GM13977 (cell line): Measurements from ENCODE around the gene FANCG.

Experiments
- DNase-seq: peaks from one replicate; pipeline ENCODE4 v3.0.0; 2012; ENCODE audit warnings: low spot score
- in situ Hi-C: fragments of 300-500 bp; cut with MboI; formaldehyde crosslinking; loops from one replicate; pipeline ENCODE4 v1.12.0; 2022; ENCODE audit warnings: low sequenced_read_pairs, low pct_unique_long_range_greater_than_20kb, mixed read lengths, inconsistent platforms; ENCODE audit not compliant: unreplicated experiment
- TF ChIP-seq, protein P1 (sequence below): IDR thresholded peaks from 2 replicates; pipeline ENCODE4 v1.5.1; 2012; ENCODE audit warnings: mild to moderate bottlenecking, control low read depth; ENCODE audit not compliant: insufficient read depth; ENCODE audit errors: extremely low read depth, missing control alignments

The FANCG gene

DNA sequence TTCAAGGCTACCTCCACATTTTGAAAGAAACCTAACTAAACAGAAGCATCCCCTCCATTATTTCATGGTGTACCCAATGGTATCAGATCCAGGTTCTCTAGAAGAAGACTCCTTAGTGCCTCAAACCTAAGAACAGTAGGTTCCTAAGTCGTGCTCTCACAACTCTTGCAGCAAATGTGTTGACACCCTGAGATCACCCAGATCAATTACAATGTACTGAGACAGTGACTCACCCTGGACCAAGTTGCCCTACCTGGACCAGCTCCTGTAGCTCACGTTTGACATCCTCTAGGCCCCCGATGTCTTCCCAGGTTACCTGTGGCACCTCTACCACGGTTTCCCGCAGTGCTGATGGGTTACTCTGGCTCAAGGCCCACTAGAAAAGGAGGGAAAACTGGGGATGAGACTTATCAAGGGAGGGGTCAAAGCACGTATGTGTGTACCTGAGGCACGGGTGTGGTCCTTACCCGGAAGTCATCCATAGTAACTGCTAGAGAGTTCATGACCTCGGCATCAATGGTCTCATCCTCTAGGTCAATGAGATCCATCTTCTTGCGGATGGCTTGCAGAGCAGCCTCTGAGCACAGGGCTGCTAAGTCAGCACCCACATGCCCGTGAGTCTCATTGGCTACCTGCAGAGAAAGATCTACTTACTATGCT lies 19.1 kb downstream of the FANCG start:
- in situ Hi-C loops, result no loop called here
- no peak for DNase-seq
- TF ChIP-seq, protein P1, sequence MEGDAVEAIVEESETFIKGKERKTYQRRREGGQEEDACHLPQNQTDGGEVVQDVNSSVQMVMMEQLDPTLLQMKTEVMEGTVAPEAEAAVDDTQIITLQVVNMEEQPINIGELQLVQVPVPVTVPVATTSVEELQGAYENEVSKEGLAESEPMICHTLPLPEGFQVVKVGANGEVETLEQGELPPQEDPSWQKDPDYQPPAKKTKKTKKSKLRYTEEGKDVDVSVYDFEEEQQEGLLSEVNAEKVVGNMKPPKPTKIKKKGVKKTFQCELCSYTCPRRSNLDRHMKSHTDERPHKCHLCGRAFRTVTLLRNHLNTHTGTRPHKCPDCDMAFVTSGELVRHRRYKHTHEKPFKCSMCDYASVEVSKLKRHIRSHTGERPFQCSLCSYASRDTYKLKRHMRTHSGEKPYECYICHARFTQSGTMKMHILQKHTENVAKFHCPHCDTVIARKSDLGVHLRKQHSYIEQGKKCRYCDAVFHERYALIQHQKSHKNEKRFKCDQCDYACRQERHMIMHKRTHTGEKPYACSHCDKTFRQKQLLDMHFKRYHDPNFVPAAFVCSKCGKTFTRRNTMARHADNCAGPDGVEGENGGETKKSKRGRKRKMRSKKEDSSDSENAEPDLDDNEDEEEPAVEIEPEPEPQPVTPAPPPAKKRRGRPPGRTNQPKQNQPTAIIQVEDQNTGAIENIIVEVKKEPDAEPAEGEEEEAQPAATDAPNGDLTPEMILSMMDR, result no peak

DNA sequence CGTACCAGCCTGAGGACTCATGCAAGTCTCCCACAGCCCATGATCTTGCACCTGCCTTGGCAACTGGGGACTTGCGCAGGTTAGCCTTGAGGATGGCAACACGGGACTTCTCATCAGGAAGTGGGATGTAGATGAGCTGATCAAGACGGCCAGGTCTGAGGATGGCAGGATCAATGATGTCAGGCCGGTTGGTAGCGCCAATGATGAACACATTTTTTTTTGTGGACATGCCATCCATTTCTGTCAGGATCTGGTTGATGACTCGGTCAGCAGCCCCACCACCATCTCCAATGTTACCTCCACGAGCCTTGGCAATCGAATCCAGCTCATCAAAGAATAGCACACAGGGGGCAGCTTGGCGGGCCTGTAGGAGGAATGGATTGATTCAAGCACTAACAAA lies 20.3 kb downstream of the FANCG start:
- TF ChIP-seq, protein P1, result no peak
- DNase-seq, result no peak
- in situ Hi-C loops, result loop anchor here (10.0 kb wide), 1 partner anchor 165 kb away; a partner anchor contains a TSS

DNA sequence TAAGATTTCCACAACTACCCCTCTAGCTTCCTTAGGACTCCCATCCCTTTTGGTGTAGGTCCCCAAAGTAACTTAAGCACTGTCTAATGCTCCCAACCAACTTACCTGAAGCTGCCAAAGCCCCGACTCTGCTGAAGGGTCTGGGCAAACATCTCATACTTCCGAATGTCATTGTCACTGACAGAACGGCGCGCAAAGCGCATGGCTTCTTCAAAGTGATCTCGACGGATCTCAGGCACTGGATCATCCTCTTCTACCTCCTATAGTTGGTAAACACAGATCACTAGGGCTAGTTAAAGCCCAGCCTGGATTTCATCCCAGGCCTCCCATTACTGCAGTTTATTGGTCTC lies 22.5 kb downstream of the FANCG start:
- TF ChIP-seq, protein P1, result no peak
- no peak for DNase-seq
- in situ Hi-C loops, result loop anchor here (10.0 kb wide), 1 partner anchor 162 kb away; a partner anchor contains a TSS

DNA sequence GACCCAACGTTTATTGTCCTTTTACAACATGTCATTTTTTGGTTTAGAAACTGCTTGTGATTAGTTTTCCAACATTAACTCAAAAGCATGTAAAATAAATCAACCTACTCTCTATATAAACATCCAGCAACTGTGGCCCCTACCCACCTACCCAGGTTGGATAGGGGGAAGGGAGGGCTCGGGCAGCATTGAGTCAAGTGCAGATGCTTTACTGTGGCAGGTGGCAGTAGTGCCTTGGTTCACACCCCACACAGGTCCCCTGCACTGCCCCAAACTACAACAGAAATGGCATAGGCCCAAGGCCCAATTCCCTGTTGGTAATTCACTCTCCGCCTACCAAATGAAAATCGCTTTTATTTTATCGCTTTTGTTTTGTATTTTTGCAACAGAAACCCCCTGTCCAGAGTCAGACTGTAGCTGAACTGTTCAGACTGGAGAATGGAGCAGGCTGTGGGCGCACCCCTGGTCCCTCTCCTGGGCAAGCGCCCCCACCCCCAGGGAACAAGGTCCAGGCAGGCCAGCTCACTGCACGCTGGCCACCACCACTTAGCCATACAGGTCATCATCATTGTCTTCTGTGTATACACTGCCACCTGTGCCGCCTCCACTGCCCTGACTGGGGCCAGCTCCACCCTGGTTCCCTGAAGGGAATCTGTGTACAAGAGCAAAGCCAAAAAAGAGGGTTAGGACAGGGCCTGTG lies 23.0 kb downstream of the FANCG start:
- no peak for DNase-seq
- in situ Hi-C loops, result loop anchor here (10.0 kb wide), 1 partner anchor 162 kb away; a partner anchor contains a TSS
- TF ChIP-seq, protein P1, result no peak

DNA sequence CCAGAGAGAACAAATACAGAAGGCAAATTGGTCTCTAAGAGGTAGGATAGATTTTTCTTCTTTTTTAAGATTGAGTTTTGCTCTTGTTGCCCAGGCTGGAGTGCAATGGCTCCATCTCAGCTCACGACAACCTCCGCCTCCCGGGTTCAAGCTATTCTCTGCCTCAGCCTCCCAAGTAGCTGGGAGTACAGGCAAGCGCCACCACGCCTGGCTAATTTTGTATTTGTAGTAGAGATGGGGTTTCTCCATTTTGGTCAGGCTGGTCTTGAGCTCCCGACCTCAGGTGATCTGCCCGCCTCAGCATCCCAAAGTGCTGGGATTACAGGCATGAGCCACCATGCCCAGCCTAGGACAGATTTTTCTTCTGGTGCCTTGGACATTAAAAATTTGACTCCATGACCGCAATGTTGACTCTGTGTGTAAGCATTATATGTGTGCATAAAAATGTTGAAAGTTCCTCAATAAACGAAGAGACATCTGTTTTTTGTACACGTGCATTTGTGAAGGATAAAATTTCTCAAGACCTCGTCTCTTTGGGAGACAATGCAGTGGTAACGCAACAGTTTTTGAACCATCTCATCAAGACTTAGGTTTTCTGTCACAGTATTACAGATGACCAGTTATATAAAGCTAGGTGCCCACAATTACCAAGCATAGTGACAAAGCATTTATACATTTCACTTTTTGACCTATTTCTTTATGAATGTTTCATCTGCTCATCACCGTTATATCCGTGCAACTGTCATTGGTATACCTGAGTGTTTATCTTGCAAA lies 24.7 kb downstream of the FANCG start:
- in situ Hi-C loops, result loop anchor here (10.0 kb wide), 1 partner anchor 160 kb away; a partner anchor contains a TSS
- no peak for DNase-seq
- TF ChIP-seq, protein P1, result no peak

DNA sequence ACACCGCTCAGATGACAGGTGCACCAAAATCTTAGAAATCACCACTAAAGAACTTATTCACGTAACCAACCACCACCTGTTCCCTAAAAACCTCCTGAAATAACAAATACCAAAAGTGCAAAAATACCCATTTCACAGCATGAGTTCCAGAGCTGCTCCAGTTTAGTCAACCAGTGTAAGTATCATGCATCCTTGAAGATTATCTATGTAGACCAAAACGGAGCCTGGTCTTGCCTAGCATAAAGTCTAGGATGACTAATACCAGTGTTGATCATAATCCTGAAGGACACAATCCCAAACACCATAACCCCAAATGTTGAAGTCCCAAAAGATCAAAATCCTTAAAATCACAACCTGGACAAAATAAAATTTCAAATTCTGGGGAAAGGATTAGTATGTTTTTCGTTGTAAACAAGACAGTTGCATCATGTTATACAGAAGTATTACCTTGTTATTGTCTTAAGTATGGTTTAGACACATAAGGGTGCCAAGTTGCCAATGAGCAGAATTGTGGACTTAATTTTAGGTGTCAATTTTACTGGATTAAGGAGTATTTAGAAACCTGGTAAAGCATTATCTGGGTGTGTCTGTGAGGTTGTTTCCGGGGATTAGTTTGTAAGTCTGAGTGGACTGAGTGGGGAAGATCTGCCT lies 25.4 kb downstream of the FANCG start:
- DNase-seq, result no peak
- in situ Hi-C loops, result loop anchor here (10.0 kb wide), 1 partner anchor 160 kb away; a partner anchor contains a TSS
- TF ChIP-seq, protein P1, result no peak
